HG03139 (cell line): ENCODE data around the gene CD164L2.
"Not testable (repeated sequence)": the region's sequence is repeated elsewhere in the genome, so short reads cannot be mapped to it uniquely, and the experiment has no call there.

ENCODE experiments used
- ATAC-seq: cut with Tn5 transposase; IDR thresholded peaks from one replicate; pipeline ENCODE4 v1.9.1; 2021; ENCODE audit not compliant: unreplicated experiment

CD164L2 gene

DNA sequence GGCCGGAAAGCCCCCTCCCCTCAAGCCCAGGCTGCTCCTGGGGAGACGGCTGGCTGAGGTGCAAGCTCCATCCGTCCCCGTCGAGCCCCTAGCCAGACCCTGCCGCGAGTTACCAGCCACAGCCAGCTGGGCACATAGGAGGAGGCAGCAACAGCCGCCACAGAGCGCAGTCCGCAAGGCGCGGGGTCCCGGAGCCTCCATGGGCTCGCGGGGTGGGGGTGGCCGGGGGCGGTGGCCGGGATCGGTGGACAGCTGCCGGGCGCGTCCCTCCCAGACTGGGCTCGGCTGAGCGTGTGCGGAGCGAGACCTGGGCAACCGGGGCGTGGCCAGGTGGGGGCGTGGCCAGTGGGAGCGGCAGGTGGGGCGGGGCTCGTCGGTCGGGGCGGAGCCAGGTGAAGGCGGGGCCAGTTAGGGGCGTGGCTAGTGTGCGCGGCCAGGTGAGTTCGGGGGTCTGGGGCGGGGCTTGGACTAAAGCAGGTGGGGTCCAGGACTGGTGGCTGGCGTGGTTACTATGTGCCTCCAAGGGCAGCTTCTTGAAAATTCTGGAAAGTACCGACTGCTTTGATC lies at the start of gene CD164L2:
TSS of gene CD164L2 (minus strand) at position 295 of the 567 bp plus-strand sequence. CDS start at position 201, 94 bp downstream.
- ATAC-seq: no peak

DNA sequence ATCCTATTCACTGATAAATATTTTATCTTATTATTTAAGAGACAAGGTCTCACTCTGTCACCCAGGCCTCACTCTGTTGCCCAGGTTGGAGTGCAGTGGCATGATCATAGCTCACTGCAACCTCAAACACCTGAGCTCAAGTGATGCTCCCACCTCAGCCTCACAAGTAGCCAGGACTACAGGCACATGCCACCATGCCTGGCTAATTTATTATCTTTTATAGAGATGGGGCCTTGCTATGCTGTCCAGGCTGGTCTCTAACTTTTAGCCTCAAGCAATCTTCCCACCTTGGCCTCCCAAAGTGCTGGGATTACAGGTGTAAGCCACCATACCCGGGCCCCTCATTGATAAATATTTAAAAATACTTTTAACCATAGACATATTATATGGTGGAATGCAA lies 49.6 kb upstream of the CD164L2 start:
- not testable (repeated sequence) for ATAC-seq

DNA sequence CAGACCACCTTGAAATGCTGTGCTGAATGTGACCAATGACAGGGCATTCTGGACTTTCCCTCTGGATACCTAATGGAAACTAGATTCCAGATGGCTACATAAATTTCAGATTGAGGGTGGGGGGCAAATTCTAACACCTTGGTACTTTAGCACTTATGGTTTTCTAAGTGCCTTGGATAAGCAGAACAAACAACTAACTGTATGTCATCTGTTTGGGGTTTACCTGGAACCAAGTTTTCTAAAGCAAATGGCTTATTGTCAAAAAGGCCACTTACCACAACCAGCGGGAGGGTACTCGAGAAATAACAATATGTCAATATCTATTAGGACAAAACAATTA lies 48.4 kb upstream of the CD164L2 start:
- no peak for ATAC-seq

DNA sequence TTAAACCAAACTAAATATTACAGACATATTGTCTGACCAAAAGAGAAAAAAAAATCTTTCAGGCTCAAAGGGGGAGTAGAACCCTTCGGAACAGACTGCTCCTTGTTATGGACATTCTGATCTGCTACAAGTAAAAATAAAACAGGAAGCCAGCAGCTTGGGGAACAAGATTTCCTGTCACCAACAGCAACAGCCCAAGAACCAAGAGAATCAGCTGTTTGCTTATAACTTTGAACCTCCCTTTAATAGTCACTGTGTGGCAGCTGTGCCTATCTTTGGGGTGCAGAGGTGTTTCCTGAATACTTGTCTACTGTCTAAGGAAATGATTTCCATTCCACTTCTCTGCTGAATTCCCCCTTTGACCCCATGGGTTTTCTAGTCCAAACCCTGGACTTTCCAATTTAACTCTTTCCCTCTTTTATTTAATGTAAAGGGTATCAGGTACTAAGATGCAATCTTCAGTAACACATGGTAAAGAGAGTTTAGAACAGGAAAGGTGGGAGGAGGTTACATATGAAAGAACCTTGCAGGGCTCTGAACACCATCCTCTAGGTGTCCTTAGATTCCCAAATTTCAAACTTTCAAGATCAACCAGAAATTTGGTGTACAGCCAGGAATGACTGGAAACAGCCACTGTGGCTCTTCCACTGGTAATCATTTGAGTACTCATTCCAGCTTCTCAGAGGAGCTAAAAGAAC lies 47.9 kb upstream of the CD164L2 start:
- no peak for ATAC-seq

DNA sequence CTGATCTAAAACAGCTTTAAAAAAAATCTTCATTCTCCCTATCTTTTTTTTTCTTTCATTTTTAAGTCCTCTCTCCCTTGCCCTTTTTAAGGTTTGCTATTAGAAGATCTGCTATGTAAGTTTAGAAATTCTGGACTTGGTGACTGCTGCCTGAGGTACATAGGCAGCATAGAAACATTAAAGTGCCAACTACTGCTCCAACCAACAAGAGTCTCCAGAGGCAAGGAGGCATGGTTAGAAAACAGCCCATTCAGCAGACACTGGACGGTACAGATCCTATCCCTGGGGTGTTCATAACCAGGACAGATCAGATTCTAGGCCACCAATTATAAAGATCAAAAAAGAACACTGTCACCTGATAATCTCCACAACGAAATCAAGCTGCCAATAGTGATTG lies 45.9 kb upstream of the CD164L2 start:
- ATAC-seq: no peak

DNA sequence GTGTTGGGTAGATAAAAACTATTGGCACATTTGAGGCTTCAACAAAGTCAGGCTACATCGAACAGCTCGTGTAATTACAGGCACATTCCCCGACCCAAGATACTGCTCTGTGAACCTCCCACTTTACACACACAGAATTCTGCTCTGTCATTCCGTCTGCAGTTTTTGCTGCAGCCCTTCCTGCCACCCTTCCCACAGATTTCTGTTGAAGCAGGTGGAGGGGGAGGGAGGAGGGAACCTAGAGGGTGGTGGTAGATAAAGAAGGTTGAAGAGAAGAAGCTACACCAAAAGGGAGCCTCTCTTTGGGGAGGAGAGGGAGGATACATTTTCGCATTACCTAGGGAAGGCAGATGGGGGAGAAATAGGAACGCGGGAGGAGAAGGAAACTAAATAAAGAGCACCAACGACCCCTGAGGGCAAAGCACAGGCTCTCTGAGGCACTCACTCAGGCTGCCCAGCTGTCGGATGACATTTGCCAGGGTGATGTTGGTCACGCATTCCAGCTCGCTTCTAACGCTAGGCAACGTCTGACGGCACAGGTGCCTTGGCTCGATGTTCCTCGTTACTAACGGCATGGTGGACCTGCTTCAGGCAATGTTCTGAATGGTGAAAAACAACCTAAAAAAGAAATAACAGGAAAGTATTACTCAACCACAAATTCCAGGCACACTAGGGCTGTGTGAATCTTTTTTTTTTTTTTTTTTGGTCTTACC lies 45.3 kb upstream of the CD164L2 start:
- ATAC-seq: no peak

DNA sequence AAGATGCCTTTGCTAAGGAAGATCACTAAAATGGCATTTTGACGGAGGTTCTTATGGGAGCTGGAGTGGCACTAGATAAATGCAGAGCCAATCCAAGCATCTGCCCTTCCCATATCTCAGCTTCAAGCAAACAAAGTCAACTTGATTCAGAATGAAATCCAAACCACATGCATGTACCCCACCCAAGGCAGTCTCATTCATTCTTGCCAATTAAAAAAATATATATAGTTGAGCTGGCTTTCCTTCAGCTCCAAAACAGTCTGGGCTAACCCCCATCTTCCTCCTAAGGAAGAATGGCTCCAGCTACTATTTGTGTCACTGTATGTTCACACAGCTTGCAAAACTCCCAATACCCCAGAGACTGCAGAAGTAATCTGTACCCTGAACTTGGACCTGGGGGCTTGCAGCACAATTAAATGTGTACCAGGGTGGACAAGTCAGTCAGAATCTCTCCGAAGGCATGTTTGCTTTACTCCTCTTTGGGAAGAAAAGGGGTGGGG lies 44.7 kb upstream of the CD164L2 start:
- no peak for ATAC-seq

DNA sequence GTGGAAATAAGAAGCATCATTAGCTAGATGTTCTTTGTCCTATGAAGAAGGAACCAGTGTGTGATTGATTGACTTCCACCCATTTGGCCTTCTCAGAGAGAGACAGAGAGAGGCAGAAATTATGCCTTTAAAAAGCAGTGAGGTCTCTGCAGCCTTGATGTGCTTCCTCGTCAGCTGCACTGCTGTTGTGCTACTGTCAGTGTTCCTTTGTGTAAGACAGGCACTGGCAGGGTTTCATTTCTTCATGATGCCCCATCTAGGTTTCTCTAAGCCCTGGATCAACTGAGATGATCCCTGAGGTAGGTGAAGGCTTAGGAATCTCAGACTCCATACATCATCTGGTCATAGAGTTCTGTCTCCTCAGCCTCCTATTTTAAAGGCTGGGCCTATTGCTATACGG lies 44.2 kb upstream of the CD164L2 start:
- ATAC-seq: no peak

DNA sequence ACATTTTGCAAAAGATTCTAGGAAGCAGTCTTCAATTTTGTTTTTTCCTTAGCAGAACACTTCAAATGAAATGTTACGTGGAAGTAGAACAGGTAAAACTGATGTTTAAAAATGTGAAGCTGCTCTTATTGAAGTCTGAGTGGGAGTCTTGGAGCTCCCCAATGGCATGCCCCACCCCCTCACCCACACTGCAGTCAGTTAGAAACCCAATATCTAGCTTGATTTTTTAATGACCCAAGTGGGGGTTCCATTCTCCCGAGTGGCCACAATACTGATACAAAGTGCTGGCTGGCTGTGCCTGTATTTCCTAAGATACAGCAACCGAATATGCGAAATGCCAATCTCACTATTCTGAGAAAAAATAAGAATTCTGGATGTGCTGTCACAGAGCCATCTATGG lies 40.6 kb upstream of the CD164L2 start:
- ATAC-seq: no peak

DNA sequence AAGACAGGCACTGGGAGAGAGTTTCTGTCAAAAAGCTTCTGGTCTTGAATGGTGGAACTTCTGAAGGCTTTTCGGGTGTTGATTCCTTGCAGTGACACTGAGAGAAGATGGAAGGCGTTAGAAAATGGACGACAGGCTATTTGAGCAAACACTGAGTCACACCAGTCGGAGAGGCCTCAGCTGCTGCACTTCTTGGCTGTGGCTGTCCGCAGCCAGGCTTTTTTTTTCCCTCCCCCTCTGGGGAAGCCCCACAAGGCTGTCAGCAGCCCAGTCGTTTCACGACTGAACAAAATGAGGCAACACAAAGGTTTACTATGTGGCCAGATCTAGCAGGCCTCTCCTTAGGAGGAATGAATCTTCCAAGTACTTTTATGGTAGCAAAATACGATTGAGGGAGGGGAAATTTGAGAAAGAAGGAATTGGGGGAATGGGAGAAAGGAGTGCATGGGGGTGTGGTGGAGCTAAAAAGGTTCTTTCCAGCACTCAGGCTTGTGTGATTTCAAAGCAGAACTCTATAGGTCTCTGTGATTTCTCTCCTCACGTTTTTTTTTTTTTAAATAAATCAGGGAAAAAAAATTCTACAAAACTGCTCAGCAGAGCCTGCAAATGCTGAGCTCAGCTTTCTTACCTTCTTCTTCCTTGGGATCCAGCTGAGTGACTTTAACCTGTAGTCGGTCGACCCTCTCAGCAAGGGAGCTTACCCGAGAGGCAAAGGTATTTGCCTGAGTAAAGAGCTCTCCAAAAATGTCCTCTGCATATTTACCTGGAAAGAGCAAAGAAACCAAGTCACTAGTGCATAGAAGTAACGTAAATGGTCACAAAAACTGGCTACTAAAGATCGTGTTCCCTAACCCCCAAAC lies 35.4 kb upstream of the CD164L2 start:
- ATAC-seq: no peak

DNA sequence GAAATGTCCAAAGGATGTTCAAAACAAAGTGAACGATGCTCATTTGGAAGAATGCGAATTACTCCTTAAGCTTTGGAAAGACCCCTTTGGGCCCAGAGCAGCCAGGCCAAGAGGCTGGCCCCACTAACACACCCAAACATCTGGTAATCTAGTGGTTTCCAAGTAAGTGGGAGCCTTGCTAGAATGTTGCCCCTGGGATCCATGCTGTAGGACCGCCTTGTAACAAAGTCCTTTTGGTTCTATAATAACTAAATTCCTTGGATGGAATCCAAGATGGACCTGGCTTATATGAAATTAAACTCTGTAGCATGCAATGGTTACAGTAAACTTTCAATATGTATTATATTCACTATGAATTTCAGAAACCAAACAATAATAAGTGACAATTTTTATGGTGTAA lies 34.6 kb upstream of the CD164L2 start:
- ATAC-seq: no peak

DNA sequence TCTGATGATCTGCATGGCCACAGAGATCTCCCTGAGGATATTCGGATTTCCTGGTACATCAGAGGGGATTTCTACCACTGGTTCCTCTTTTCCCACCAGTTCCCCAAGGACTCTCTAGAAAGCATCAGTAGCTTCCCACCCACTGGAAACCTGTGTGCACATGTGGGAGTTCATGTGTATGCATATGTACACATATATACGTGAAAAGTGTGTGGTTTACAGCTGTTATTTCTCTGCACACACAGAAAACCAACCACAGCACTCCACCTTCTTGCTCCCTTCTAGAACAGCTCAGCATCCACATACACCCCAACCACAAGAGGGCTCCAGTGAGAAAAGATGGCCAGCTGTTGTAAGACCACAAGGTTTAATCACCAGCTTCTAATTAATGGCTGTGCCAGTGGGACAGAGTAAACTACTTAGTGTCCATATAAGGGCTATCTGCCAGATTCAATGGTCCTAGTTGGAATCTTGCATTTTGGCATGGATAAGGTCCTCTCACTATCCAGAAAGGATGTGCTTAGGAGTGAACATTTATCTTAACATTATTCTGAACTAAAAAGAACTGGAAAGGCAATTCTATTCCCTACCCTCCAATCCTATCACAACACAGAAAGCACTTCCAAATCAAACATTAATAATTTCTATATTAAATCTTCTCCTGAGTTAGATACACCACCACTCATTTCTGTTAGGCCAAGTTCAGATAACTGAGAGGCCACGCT lies 33.4 kb upstream of the CD164L2 start:
- ATAC-seq: no peak

DNA sequence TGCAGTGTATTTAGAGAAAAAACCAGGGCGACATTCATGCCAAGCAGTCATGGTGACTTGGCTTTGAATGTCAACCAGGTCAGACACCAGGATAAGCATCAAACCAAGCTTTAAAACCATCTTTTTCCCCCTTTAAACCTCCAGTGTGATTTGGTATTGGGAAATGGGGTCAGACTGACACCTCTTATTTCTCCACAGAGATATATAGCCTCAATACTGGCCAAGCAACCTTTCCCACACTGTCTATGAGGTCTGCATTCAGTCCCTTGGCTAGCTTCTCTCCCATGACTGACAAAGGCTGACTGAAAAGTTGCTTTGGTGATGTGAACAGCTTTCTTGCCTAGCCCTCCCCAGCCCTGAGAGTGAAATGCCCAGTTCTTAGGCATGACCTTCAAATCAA lies 31.0 kb upstream of the CD164L2 start:
- ATAC-seq: no peak

DNA sequence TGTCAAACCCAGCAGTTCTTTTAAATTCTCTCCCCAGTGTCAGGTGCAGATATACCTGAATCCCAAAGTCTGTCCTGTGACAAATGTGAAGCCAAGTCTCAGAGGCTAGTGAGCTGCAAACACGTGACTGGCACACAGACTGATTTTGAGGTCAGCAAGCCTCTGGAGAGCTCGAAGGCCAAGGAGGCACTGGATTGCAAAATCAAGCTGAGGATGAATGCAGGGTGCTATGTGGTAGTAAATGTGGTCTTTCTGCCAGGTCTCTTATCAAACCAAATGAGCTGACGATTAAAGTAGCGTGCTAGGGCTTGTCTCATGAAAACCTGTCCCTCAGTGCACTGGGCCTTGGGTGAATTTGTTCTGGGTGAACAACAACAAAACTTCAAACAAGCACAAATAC lies 29.9 kb upstream of the CD164L2 start:
- no peak for ATAC-seq

DNA sequence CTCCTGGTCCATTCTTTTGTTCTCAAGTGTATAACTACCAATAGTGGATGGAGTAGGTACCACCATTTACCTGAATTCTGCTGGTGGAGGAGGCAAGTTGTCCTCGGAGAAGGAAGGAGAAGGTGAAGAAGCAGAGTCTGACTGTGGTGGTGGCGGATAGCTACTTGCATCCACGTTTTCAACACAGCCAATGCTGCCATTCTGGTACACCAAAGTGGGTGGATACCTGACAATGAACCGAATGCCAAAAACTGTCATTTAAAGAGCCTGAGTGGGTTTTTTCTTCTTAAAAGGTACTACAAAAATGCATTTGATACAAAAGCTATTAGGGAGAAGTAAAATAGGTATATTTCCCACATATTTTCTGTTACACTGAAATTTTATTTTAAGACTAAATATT lies 29.4 kb upstream of the CD164L2 start:
- ATAC-seq: no peak

DNA sequence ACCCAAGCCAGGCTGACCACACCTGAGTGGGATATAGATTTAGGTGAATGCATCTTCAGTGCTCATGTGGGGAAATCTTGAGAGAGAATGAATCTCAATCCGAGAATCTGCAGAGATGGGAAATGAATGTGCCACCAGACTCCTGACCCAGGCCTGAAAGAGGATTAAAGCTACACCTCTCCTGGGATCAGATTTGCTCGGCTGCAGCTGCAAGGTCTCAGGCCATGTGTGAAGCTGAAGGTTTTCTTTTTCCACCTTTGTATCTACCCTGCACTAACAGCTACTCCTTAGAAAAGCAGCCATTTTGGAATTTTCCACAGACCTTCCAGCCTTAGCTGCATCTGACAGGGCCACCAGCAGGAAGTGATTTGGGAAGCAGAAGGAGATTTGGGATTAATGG lies 27.6 kb upstream of the CD164L2 start:
- ATAC-seq: no peak

DNA sequence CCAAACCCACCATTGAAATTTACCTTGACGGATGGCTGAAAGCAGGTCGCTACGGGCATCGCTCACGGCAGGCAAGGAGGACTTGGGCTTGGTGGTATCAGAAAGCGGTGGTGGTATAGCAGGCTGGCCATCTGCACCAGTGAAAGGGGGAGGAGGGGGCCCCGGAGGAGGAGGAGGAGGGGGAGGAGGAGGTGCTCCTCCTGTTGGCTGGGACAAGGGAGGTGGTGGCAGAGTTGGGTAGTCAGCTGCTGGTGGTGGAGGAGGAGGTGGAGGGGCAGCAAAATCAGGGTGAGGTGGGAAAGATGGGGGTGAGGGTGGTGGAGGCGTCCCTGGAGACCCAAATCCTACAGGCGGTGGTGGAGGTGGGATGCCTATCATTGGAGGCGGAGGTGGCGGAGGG lies 26.5 kb upstream of the CD164L2 start:
- ATAC-seq: no peak

DNA sequence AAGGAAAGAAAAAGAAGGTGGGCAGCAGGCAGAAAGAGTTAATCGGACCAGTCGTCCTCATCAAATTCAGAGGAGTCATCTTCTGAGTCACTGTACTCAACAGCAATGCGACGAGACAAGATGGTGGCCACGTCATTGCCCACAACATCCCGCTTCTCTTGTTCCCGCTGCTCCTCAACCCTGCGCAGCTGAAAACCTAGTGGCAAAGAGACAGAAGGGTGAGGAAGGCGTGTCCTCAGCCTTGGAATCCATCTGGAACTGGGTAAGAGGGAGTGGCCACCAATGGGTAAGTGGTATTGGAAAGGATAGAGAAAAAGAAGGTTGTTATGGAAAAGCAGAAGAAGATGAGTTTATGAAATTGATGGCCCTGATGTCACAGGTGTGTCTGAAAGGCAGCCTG lies 25.0 kb upstream of the CD164L2 start:
- ATAC-seq: no peak

DNA sequence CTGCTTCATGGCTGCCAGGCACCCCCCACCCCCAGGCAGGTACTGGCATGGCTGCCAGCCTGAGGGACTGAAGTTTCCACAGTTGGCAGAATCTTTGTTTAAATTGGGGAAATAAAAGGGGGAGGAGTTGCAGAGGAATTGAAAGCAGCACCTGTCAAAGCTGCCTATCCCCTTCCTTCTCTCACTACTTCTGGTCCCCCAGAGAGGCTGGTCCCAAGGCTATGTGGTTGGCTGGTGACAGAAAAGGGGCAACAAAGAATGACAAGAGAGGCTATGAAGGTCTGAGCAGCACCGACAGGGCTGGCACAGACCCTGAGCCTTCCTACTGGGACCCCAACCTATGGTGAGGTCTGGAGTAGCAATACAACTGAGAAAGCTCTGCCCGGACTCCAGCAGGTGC lies 23.7 kb upstream of the CD164L2 start:
- not testable (repeated sequence) for ATAC-seq

DNA sequence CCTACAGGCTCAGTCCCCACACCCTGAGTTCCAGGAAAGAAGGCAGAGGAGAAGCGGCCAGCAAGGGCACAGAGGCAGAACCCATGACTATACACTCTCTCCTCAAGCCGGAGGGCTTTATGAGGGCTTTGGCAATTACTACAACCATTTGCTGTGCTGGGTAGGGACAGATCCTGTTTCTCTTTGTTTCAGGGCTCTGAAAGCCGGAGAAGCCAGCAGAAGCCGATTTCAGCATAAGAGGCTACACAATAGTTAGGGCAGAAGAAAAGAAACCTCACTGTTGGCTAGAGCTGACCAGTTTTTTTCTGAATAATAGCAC lies 23.2 kb upstream of the CD164L2 start:
- no peak for ATAC-seq
